KMS-11 (cell line): ENCODE results near the gene LIMK1.

Experiments
- H2AFZ ChIP-seq: fragments of 200-600 bp; sonication (generic); 2 replicates; pipeline ENCODE4 v1.6.1; 2016; ENCODE audit warnings: antibody characterized with exemption, mixed run types, low read depth
- H3K27ac ChIP-seq: fragments of 200-600 bp; sonication (generic); 2 replicates; pipeline ENCODE4 v1.6.1; 2016; ENCODE audit warnings: mild to moderate bottlenecking, mixed run types
- H3K27me3 ChIP-seq: fragments of 200-600 bp; sonication (generic); 2 replicates; pipeline ENCODE4 v1.6.1; 2017; ENCODE audit warnings: mild to moderate bottlenecking, low read depth, mixed run types, moderate library complexity; ENCODE audit not compliant: insufficient read depth
- H3K36me3 ChIP-seq: fragments of 200-600 bp; sonication (generic); 2 replicates; pipeline ENCODE4 v1.6.1; 2017; ENCODE audit warnings: mild to moderate bottlenecking, mixed run types; ENCODE audit not compliant: insufficient read depth
- H3K4me1 ChIP-seq: fragments of 200-600 bp; sonication (generic); 2 replicates; pipeline ENCODE4 v1.6.1; 2016; ENCODE audit warnings: mild to moderate bottlenecking, low read depth, mixed run types; ENCODE audit not compliant: poor library complexity, severe bottlenecking
- H3K4me2 ChIP-seq: fragments of 200-600 bp; sonication (generic); 2 replicates; pipeline ENCODE4 v1.7.0; 2016; ENCODE audit warnings: mild to moderate bottlenecking, mixed run types
- H3K4me3 ChIP-seq: fragments of 200-600 bp; sonication (generic); IDR thresholded peaks from 2 replicates; pipeline ENCODE4 v1.6.1; 2017; ENCODE audit warnings: low read depth, low read length, mixed read lengths; ENCODE audit not compliant: insufficient read depth
- H3K79me2 ChIP-seq: fragments of 200-600 bp; sonication (generic); 2 replicates; pipeline ENCODE4 v1.6.1; 2016; ENCODE audit warnings: low read depth, mixed run types; ENCODE audit not compliant: insufficient read depth
- H3K9ac ChIP-seq: fragments of 200-600 bp; sonication (generic); 2 replicates; pipeline ENCODE4 v1.6.1; 2016; ENCODE audit warnings: mild to moderate bottlenecking, mixed run types
- H4K20me1 ChIP-seq: fragments of 200-600 bp; sonication (generic); 2 replicates; pipeline ENCODE4 v1.6.1; 2016; ENCODE audit warnings: mild to moderate bottlenecking, mixed run types; ENCODE audit not compliant: insufficient read depth
- CTCF ChIP-seq: fragments of 200-600 bp; sonication (generic); conservative IDR thresholded peaks from 2 replicates; pipeline ENCODE4 v1.6.1; 2017; ENCODE audit warnings: low read depth, mild to moderate bottlenecking, antibody characterized with exemption, low read length, moderate library complexity, mixed read lengths

LIMK1 gene

GRCh38 chr7:74083928-74084721 lies 521 bp downstream of the LIMK1 start:
- Histone ChIP-seq H3K27ac (peak overlapping the region; percentile 59), H3K79me2 (no peaks in the 10 kb centered on the region), H3K9ac (peak overlapping the region; percentile 91), H3K4me2 (peak overlapping the region; percentile 100), H3K36me3 (no peaks in the 10 kb centered on the region; the same call in 1 of the 2 replicates), H3K4me3 (no peak overlapping the region), H3K27me3 (no peaks in the 10 kb centered on the region), H4K20me1 (no peaks in the 10 kb centered on the region), H3K4me1 (peaks cover 17% of the 10 kb centered on the region), H2AFZ (peak overlapping the region; percentile 79)
- TF ChIP-seq CTCF: no peak

GRCh38 chr7:74084722-74085578 lies 1.3 kb downstream of the LIMK1 start:
- H2AFZ ChIP-seq: peak overlapping the region; percentile 79
- TF ChIP-seq CTCF: no peak
- no peaks in the 10 kb centered on the region for H4K20me1 ChIP-seq
- H3K4me2 ChIP-seq: peak overlapping the region; percentile 100
- H3K4me3 ChIP-seq: no peak overlapping the region
- peaks cover 17% of the 10 kb centered on the region for H3K4me1 ChIP-seq
- no peaks in the 10 kb centered on the region for H3K27me3 ChIP-seq
- H3K9ac ChIP-seq: peak overlapping the region; percentile 91; the same call in 1 of the 2 replicates
- H3K79me2 ChIP-seq: no peaks in the 10 kb centered on the region
- H3K36me3 ChIP-seq: no peaks in the 10 kb centered on the region; the same call in 1 of the 2 replicates
- H3K27ac ChIP-seq: no peak overlapping the region

- H2AFZ ChIP-seq: no peak overlapping the region
- H4K20me1 ChIP-seq: no peaks in the 10 kb centered on the region
- no peaks in the 10 kb centered on the region for H3K27me3 ChIP-seq
- no peaks in the 10 kb centered on the region for H3K79me2 ChIP-seq
- no peaks in the 10 kb centered on the region; the same call in 1 of the 2 replicates for H3K36me3 ChIP-seq
- no peak overlapping the region for H3K4me3 ChIP-seq
- H3K9ac ChIP-seq: no peak overlapping the region
- H3K4me2 ChIP-seq: no peak overlapping the region
- TF ChIP-seq CTCF: no peak
- peaks cover 16% of the 10 kb centered on the region for H3K4me1 ChIP-seq
- no peak overlapping the region for H3K27ac ChIP-seq
Measured at GRCh38 chr7:74087791-74088453, 4.3 kb downstream of the LIMK1 start.

GRCh38 chr7:74092321-74092963 lies 8.8 kb downstream of the LIMK1 start:
- H2AFZ ChIP-seq: no peak overlapping the region
- H3K4me1 ChIP-seq: no peaks in the 10 kb centered on the region
- H3K9ac ChIP-seq: no peak overlapping the region

More at GRCh38 chr7:74092321-74092963, 8.8 kb downstream of the LIMK1 start:
- Histone ChIP-seq H3K4me2 (no peak overlapping the region), H3K4me3 (no peak overlapping the region), H3K36me3 (no peaks in the 10 kb centered on the region; the same call in 1 of the 2 replicates), H3K27ac (no peak overlapping the region), H3K79me2 (no peaks in the 10 kb centered on the region), H4K20me1 (no peaks in the 10 kb centered on the region), H3K27me3 (no peaks in the 10 kb centered on the region)
- no peak for TF ChIP-seq CTCF
